Stimulated activated CD8-positive, alpha-beta memory T cell treated with anti-CD3 and anti-CD28 coated beads, Interleukin-4, amount 100 ng/mL, for 24 hours (primary cell): ENCODE results near the gene SOX18.

Experiments
- DNase-seq: peaks from one replicate; pipeline ENCODE4 v3.0.0-alpha.2; 2020; ENCODE audit warnings: low read depth

Gene SOX18

GRCh38 chr20:64067733-64068307, 18.4 kb upstream of the SOX18 start:
- no peak for DNase-seq

GRCh38 chr20:64067005-64067632, 17.7 kb upstream of the SOX18 start:
- DNase-seq, result no peak

GRCh38 chr20:64065974-64066343, 16.5 kb upstream of the SOX18 start:
- DNase-seq, result peak; percentile 32

- no peak for DNase-seq
Observed at GRCh38 chr20:64065062-64065973, 15.9 kb upstream of the SOX18 start.

- no peak for DNase-seq
Observed at GRCh38 chr20:64064145-64064698, 14.8 kb upstream of the SOX18 start.

GRCh38 chr20:64063389-64064144, 14.1 kb upstream of the SOX18 start:
- DNase-seq, result no peak

- DNase-seq, result peak; percentile 93
Observed at GRCh38 chr20:64062596-64063388, 13.4 kb upstream of the SOX18 start, which contains the start of gene TCEA2. Gene TCEA2 (plus strand): TSS chr20:64063198. CDS start chr20:64063313, 115 bp downstream.

- DNase-seq, result no peak
Observed at GRCh38 chr20:64062276-64062595, 12.8 kb upstream of the SOX18 start.

- DNase-seq, result no peak
Observed at GRCh38 chr20:64058536-64058935, 9.1 kb upstream of the SOX18 start.

GRCh38 chr20:64057628-64058498, 8.4 kb upstream of the SOX18 start:
- DNase-seq, result peak; percentile 78

GRCh38 chr20:64056889-64057627, 7.6 kb upstream of the SOX18 start:
- DNase-seq, result no peak

GRCh38 chr20:64056639-64056888, 7.1 kb upstream of the SOX18 start:
- DNase-seq, result no peak

- no peak for DNase-seq
Observed at GRCh38 chr20:64055893-64056638, 6.6 kb upstream of the SOX18 start.

- DNase-seq, result no peak
Observed at GRCh38 chr20:64055396-64055892, 6.0 kb upstream of the SOX18 start.

- no peak for DNase-seq
Observed at GRCh38 chr20:64053841-64054661, 4.6 kb upstream of the SOX18 start.

GRCh38 chr20:64052987-64053840, 3.8 kb upstream of the SOX18 start:
- no peak for DNase-seq

- no peak for DNase-seq
Observed at GRCh38 chr20:64052326-64052722, 2.9 kb upstream of the SOX18 start.
